ENCODE data around the gene CTBP2.
A peak's percentile ranks its signal among the peaks of the same experiment; 100 is the strongest.
"Not testable (repeated sequence)": the region's sequence is repeated elsewhere in the genome, so short reads cannot be mapped to it uniquely, and the experiment has no call there.

Gene CTBP2

DNA sequence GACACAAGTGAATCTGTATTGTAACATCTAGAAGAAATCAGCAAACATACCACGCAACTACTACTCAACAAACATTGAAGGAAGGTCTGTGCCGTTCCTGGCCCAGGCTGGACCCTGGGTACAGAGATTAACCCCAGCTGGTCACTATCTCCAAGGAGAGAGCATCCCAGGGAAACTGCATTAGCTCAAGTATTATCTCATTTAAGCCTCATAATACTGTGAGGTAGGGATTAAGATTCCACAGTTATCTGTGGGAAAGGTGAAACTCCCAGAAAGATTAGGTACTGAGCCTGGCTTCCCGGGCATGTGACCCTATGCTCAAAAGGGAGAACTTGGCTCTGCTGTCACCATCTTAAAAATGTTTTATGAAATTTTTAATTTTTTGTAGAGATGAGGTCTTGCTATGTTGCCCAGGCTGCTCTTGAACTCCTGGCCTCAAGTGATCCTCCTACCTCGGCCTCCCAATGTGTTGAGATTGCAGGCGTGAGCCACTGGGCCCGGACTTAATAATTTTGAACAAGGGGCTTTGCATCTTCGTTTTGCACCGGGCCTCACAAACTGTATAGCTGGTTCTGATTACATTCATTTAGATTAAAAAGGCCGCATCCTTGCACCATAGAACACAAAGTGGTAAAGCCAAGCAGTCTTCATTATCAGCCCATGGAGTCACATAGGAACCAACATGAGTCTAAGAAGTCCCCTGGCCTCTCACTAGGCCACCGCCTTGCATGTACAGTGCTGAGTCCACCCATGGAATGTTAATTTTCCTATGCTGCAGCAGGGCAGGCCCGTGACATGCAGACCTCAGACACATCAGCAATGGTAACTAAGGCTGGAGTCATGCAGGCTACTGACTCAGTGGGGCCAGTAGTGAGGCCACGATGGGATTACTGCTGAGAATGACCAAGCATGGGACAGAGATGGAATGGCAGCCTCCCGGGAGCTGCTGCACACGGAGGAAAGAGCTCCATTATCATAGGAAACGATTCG, 5.5 kb upstream of the CTBP2 start:
- Histone ChIP-seq H3K36me3 (ENCODE audit: control insufficient read depth, insufficient read depth, low read length) (no peaks in the 10 kb centered on the region), H3K4me3 (ENCODE audit: extremely low read depth, insufficient read depth, low read length, poor library complexity, severe bottlenecking) (no peak overlapping the region), H3K4me1 (ENCODE audit: control insufficient read depth, insufficient read depth, low read length, poor library complexity, severe bottlenecking) (peaks cover 8% of the 10 kb centered on the region), H3K27ac (ENCODE audit: low read depth, low read length, severe bottlenecking) (no peak overlapping the region), H3K9me3 (ENCODE audit: control insufficient read depth, low read length) (no peaks in the 10 kb centered on the region)
- WGBS, 2 experiments (ENCODE audit: insufficient coverage in 2 of 2) = 90 to 93% methylated on average over 10 to 16 of the region's 16 CpGs

DNA sequence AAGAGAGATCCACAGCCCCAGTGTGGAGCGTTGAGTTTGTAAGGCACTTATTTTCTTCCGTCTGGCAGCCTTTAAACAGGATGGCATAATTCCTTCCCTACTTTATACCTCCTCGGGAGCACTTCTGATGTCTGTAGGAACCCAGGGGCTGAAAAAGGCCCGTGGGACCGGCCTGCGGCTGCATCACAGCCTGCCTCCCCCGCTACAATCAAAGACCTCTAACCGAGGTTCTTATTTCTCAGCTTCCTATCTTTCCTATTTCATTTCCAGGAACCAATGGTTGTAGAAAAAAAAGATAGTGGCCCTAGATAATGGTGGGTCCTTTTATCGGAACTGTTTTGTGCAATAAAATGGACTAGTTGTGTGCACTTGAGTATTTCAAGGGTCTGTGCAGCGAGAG, 4.1 kb upstream of the CTBP2 start:
- Histone ChIP-seq H3K4me1 (ENCODE audit: control insufficient read depth, insufficient read depth, low read length, poor library complexity, severe bottlenecking) (peaks cover 4% of the 10 kb centered on the region), H3K4me3 (ENCODE audit: extremely low read depth, insufficient read depth, low read length, poor library complexity, severe bottlenecking) (no peak overlapping the region), H3K36me3 (ENCODE audit: control insufficient read depth, insufficient read depth, low read length) (no peaks in the 10 kb centered on the region), H3K9me3 (ENCODE audit: control insufficient read depth, low read length) (no peaks in the 10 kb centered on the region), H3K27ac (ENCODE audit: low read depth, low read length, severe bottlenecking) (no peak overlapping the region)
- 93 to 100% methylated on average over 2 to 7 of the region's 10 CpGs for WGBS, 2 experiments (ENCODE audit: insufficient coverage in 2 of 2)

DNA sequence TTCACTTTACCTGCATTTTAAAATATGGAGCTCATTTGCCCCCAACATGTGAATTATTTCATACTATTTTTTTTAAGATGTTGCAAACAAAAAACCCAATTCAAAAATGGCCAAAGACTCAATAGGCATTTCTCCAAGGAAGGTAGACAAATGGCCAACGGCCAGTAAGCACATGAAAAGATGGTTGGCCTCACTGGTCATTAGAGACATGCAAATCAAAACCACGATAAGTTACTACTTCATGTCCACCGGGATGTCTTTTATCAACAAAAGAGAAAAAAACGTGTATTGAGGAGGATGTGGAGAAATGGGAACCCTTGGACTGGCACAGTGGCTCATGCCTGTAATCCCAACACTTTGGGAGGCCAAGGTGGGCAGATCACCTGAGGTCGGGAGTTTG, 3.4 kb upstream of the CTBP2 start:
- Histone ChIP-seq H3K9me3 (ENCODE audit: control insufficient read depth, low read length) (no peaks in the 10 kb centered on the region), H3K36me3 (ENCODE audit: control insufficient read depth, insufficient read depth, low read length) (no peaks in the 10 kb centered on the region), H3K27ac (ENCODE audit: low read depth, low read length, severe bottlenecking) (no peak overlapping the region), H3K4me1 (ENCODE audit: control insufficient read depth, insufficient read depth, low read length, poor library complexity, severe bottlenecking) (peaks cover 4% of the 10 kb centered on the region), H3K4me3 (ENCODE audit: extremely low read depth, insufficient read depth, low read length, poor library complexity, severe bottlenecking) (no peak overlapping the region)
- WGBS, 2 experiments (ENCODE audit: insufficient coverage in 2 of 2) = 95 to 98% methylated on average over 5 of the region's 5 CpGs

DNA sequence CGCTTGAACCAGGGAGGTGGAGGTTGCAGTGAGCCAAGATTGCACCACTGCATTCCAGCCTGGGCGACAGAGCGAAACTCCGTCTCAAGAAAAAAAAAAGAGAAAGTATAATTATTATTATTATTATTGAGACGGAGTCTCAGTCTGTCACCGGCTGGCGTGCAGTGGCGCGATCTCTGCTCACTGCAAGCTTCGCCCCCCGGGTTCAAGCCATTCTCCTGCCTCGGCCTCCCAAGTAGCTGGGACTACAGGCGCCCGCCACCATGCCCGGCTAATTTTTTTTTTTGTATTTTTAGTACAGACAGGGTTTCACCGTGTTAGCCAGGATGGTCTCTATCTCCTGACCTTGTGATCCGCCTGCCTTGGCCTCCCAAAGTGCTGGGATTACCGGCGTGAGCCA, 2.9 kb upstream of the CTBP2 start:
- WGBS, 2 experiments (ENCODE audit: insufficient coverage in 2 of 2) = 98 to 100% methylated on average over 9 to 11 of the region's 19 CpGs
- H3K36me3 ChIP-seq (ENCODE audit: control insufficient read depth, insufficient read depth, low read length); H3K4me1 ChIP-seq (ENCODE audit: control insufficient read depth, insufficient read depth, low read length, poor library complexity, severe bottlenecking); H3K9me3 ChIP-seq (ENCODE audit: control insufficient read depth, low read length); H3K4me3 ChIP-seq (ENCODE audit: extremely low read depth, insufficient read depth, low read length, poor library complexity, severe bottlenecking); H3K27ac ChIP-seq (ENCODE audit: low read depth, low read length, severe bottlenecking): not testable (repeated sequence)

DNA sequence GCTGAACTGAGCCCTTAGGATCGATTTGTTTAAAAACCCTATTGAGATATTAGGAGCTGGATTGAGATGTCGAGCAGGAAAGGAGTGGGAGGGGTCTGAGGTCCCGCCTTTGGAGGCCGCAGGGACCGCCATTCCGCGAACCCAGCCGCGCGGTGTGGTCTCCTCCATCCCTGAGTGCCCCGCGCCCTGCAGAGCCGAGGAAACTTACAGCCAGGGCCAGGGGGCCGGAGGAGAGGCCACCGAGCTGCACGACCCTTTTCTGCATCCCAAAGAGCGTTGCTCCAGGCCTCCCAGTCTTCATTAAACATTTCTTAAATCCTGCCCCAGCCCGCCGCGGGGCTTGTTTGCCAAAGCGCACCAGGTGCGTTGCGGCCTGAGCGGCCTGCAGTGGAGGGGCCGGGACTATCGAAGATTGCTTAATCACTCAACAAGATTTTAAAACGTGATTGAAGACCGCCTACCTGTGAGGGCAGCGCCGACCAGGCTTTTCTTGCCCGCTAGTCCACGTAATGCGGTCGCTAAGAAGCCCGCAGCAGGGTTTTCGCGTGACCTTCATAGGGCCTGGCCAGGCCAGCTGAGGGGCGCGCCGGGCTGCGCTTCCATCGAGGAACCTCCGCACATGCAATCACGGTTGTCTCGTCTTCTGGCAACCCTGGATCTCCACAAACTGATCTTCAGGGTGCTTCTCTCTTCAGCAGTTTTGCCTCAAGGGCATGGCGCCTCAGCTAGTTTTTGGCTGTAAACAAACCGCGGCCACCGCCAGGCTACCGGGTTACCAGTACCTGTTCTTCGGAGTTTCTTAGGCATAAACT, 2.0 kb upstream of the CTBP2 start:
- peak overlapping the region; percentile 48 for H3K4me3 ChIP-seq (ENCODE audit: extremely low read depth, insufficient read depth, low read length, poor library complexity, severe bottlenecking)
- 21 to 28% methylated on average over 37 to 47 of the region's 51 CpGs for WGBS, 2 experiments (ENCODE audit: insufficient coverage in 2 of 2)
- H3K4me1 ChIP-seq (ENCODE audit: control insufficient read depth, insufficient read depth, low read length, poor library complexity, severe bottlenecking) = peaks cover 6% of the 10 kb centered on the region
- peak overlapping the region; percentile 89 for H3K27ac ChIP-seq (ENCODE audit: low read depth, low read length, severe bottlenecking)
- H3K36me3 ChIP-seq (ENCODE audit: control insufficient read depth, insufficient read depth, low read length) = no peaks in the 10 kb centered on the region
- no peaks in the 10 kb centered on the region for H3K9me3 ChIP-seq (ENCODE audit: control insufficient read depth, low read length)

DNA sequence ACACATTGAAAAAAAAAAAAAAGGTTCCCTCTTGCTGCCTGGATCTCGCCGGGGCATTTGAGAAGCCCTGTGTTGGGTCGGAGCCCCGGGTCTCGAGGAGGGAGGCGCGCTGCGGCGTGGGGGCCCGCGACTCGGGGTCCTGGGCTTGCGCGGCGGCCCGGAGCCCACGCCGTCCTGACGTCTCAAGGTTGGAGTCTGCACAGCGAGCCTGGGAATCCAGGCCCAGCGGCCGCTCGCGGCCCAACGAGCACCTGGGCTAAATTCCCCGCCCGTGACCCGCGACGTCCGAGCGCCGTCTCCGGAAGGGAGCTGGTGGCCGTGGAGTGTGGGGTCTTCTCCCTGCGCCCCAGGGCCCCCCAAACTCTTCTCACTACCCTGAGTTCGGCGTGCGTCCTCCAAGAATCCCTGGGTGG, 1.4 kb upstream of the CTBP2 start:
- Histone ChIP-seq H3K27ac (ENCODE audit: low read depth, low read length, severe bottlenecking) (peak overlapping the region; percentile 89), H3K4me3 (ENCODE audit: extremely low read depth, insufficient read depth, low read length, poor library complexity, severe bottlenecking) (peak overlapping the region; percentile 48), H3K36me3 (ENCODE audit: control insufficient read depth, insufficient read depth, low read length) (no peaks in the 10 kb centered on the region), H3K9me3 (ENCODE audit: control insufficient read depth, low read length) (no peaks in the 10 kb centered on the region), H3K4me1 (ENCODE audit: control insufficient read depth, insufficient read depth, low read length, poor library complexity, severe bottlenecking) (peaks cover 12% of the 10 kb centered on the region)
- 0 to 1% methylated on average over 19 to 29 of the region's 39 CpGs for WGBS, 2 experiments (ENCODE audit: insufficient coverage in 2 of 2)

DNA sequence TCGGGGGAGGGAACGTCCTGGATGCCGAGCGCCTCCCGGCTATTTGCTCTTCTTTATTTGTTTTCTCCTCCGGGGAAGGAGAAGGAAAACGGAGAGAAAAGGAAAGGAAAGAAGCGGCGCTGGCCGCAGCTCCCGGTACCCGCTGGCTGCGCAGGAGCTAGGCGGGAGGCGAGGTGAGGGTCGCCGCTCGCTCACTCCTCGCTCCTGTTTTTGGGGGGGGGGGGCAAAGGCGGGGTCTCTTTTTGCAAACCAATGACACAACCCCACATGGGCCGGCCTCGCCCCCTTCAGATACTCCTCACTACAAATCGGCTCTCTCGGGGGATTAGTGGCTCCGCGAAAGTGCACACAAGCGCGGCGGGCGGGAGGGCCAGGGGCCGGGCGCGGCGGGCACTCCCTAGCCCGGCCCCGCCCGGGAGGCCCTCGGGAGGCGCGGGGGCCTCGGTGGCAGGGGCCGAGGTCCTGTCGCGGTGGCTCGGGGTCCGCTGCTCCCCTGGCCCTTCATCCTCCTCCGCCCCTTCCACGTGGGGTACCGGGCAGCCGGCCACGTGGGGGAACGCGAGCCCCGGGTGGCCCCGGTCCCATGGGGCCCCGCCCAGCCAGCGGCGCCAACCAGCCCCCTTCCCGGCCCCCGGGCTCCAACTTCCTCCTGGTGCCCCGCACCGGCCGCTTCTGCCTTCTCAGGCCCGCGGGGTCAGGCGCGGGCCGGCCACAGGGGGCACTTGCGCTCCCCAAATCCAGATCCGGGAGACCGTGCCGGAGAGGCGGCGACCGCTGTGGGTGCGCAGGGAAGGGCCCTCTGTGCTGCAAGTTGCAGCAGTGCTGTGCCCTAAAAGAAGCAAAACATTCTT, 718 bp upstream of the CTBP2 start:
- Histone ChIP-seq H3K36me3 (ENCODE audit: control insufficient read depth, insufficient read depth, low read length) (no peaks in the 10 kb centered on the region), H3K9me3 (ENCODE audit: control insufficient read depth, low read length) (no peaks in the 10 kb centered on the region), H3K4me1 (ENCODE audit: control insufficient read depth, insufficient read depth, low read length, poor library complexity, severe bottlenecking) (peaks cover 17% of the 10 kb centered on the region), H3K4me3 (ENCODE audit: extremely low read depth, insufficient read depth, low read length, poor library complexity, severe bottlenecking) (peak overlapping the region; percentile 48), H3K27ac (ENCODE audit: low read depth, low read length, severe bottlenecking) (peak overlapping the region; percentile 89)
- WGBS, 2 experiments (ENCODE audit: insufficient coverage in 2 of 2) = 0% methylated on average over 46 of the region's 76 CpGs

DNA sequence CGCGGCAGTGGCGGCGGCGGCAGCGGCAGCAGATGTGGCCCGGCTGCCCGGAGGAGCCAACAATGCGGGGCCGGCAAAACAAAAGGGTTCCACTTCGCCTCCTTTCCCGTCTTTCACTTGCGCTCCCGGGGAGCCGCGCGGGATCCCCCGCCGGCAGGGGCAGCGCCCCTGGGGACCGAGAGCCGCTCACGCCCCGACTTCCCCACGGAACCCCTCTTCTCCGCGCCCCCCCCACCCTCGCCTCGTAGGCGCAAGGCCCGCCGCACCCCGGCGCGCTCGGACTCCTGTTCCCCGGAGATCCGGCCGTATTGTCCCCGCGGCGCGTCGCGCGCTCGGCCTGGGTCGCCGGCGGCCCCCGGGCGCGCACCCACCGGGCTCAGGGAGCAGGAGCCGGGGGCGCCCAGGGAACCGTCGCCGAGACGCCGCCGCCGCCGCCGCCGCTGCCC, 854 bp downstream of the CTBP2 start:
- Histone ChIP-seq H3K4me3 (ENCODE audit: extremely low read depth, insufficient read depth, low read length, poor library complexity, severe bottlenecking) (peak overlapping the region; percentile 66), H3K9me3 (ENCODE audit: control insufficient read depth, low read length) (no peaks in the 10 kb centered on the region), H3K36me3 (ENCODE audit: control insufficient read depth, insufficient read depth, low read length) (no peaks in the 10 kb centered on the region), H3K27ac (ENCODE audit: low read depth, low read length, severe bottlenecking) (peak overlapping the region; percentile 84), H3K4me1 (ENCODE audit: control insufficient read depth, insufficient read depth, low read length, poor library complexity, severe bottlenecking) (peaks cover 32% of the 10 kb centered on the region)
- 0% methylated on average over 15 to 21 of the region's 66 CpGs for WGBS, 2 experiments (ENCODE audit: insufficient coverage in 2 of 2)

DNA sequence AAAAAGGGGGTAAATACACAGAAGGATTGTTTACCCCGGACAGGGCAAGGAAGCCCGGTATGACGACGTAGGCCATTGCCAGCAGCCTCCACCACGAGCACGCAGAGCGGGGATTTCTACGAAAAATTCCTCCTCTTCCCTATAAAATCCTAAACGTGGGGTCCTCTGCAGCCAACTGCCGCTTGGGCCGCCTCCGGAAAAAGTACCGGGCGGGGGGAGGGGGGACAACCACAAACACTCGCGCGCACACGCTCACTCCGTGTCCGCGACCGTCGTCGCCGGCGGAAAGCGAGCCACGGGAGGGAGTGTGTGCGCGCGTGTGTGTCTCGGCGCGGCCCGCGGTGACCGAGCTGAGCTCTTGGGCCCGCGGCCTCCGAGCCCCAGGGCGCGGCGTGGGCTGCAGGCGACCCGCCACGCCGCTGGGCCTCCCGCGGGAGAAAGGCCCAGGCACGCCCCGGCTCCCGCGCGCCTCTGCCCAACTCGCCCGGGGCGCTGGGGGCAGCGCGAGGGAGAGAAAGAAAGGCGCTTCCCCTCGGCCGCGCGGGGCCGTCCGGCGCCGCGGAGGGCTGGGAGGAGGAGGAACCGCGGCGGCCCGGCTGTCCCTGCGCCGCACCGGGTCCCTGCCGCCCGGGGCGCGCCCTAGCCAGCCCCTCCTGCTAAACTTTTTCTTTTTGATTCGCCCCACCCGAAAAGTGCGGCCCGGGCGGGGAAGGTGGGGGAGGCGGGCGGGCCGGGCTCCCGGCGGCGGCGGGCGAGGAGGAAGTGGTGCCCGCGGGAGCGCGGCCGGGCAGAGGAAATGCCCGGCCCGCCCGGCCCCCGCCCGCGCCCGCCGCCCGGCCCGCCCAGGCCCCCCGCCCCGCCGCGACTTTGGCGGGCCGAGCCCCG, 1.5 kb downstream of the CTBP2 start:
- peak overlapping the region; percentile 84 for H3K27ac ChIP-seq (ENCODE audit: low read depth, low read length, severe bottlenecking)
- peak overlapping the region; percentile 66 for H3K4me3 ChIP-seq (ENCODE audit: extremely low read depth, insufficient read depth, low read length, poor library complexity, severe bottlenecking)
- H3K4me1 ChIP-seq (ENCODE audit: control insufficient read depth, insufficient read depth, low read length, poor library complexity, severe bottlenecking) = peaks cover 39% of the 10 kb centered on the region
- 0 to 1% methylated on average over 42 to 76 of the region's 115 CpGs for WGBS, 2 experiments (ENCODE audit: insufficient coverage in 2 of 2)
- no peaks in the 10 kb centered on the region for H3K9me3 ChIP-seq (ENCODE audit: control insufficient read depth, low read length)
- no peaks in the 10 kb centered on the region for H3K36me3 ChIP-seq (ENCODE audit: control insufficient read depth, insufficient read depth, low read length)

Data from mesodermal cell (in vitro differentiated cells).